Osteoblast (primary cell): Measurements from ENCODE around the gene KRT79. TPM values are rescaled to one million over a fixed set of nuclear protein-coding genes. Genes with fewer than 3 reads are reported as not detected.
"Not testable (repeated sequence)": the region's sequence is repeated elsewhere in the genome, so short reads cannot be mapped to it uniquely, and the experiment has no call there.

Experiments
- DNase-seq: peaks from one replicate; pipeline ENCODE4 v3.0.0; 2011; ENCODE audit warnings: low spot score, mixed read lengths; ENCODE audit not compliant: insufficient read length; ENCODE audit errors: missing footprints
- H2AFZ ChIP-seq: 2 replicates; pipeline ENCODE4 v1.6.0; 2011; ENCODE audit warnings: mild to moderate bottlenecking, low read length
- H3K27ac ChIP-seq: 2 replicates; pipeline ENCODE4 v1.5.1; 2011; ENCODE audit warnings: mild to moderate bottlenecking, low read depth, low read length, moderate library complexity
- H3K27me3 ChIP-seq: 2 replicates; pipeline ENCODE4 v1.6.0; 2012; ENCODE audit warnings: mild to moderate bottlenecking, control low read depth, inconsistent platforms, low read length, moderate library complexity; ENCODE audit not compliant: insufficient read depth
- H3K36me3 ChIP-seq: 2 replicates; pipeline ENCODE4 v1.5.1; 2011; ENCODE audit warnings: mild to moderate bottlenecking, low read length, control low read depth, moderate library complexity; ENCODE audit not compliant: insufficient read depth
- H3K4me1 ChIP-seq: 2 replicates; pipeline ENCODE4 v1.5.1; 2011; ENCODE audit warnings: mild to moderate bottlenecking, low read length, control low read depth, moderate library complexity; ENCODE audit not compliant: insufficient read depth
- H3K4me2 ChIP-seq: 2 replicates; pipeline ENCODE4 v1.6.0; 2011; ENCODE audit warnings: mild to moderate bottlenecking, low read length; ENCODE audit not compliant: insufficient read depth
- H3K4me3 ChIP-seq: fragments of 200-600 bp; sonication (generic); 3 replicates; pipeline ENCODE4 v1.5.1; 2012; ENCODE audit warnings: mild to moderate bottlenecking, low read length, inconsistent platforms; ENCODE audit not compliant: insufficient read depth
- H3K79me2 ChIP-seq: 2 replicates; pipeline ENCODE4 v1.6.0; 2012; ENCODE audit warnings: mild to moderate bottlenecking, low read length, control low read depth, inconsistent platforms; ENCODE audit not compliant: insufficient read depth
- H3K9me3 ChIP-seq: 2 replicates; pipeline ENCODE4 v1.5.1; 2011; ENCODE audit warnings: low read depth, low read length, control low read depth
- H4K20me1 ChIP-seq: 2 replicates; pipeline ENCODE4 v1.6.0; 2012; ENCODE audit warnings: mild to moderate bottlenecking, low read length, control low read depth; ENCODE audit not compliant: insufficient read depth
- total RNA-seq: library from RNA; depleted of rRNA; stranded (reverse); fragments of >200 nt; gene quantifications from 2 replicates; pipeline ENCODE4 v1.2.3, GENCODE V29; 2012
- TF ChIP-seq, protein P1 (sequence below): IDR thresholded peaks from 2 replicates; pipeline ENCODE4 v1.5.1; 2011; ENCODE audit warnings: mild to moderate bottlenecking, low read depth, low read length, moderate library complexity; ENCODE audit errors: extremely low read depth

Gene KRT79
- total RNA-seq, result not detected in 2 replicates

DNA sequence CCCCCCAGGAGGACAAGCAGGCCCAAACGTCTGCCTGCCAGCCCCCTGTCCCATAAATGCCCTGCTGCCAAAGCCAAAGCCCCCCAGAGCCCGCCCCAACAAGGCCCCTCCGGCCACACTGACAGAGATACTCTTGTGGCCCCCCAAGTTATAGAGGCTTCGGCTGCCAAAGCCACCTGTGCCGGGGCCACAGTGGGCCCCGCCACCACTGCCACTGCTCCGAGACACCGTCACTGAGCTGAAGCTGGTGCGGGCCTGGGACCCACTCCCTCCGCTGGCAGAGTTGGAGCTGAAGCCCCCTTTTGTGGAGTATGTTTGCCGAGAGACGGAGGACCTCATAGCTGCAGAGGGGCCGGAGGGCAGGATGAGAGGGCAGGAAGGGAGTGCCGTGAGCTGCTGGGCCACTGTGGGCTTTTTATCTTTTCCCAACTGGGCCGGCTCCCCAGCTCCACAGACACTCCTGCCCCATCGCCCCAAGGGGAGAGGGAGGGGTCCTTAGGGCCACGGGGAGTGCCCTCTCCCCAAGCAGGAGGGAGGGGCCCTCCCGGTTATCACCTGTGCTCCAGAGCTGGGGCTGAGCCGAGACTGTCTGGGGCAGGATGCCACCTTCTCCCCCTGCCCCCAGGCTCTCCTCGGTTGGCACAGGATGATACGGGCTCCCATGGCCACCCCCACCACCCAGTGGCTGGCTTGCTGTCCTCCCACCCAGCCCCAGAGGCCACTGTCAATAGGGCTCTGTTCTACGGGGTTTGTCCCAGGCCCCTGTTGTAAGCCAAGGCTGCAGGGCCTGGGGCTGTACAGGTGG is at the start of gene KRT79:
TSS of gene KRT79 (minus strand) at position 390 of the 805 bp plus-strand sequence. CDS start at position 339, 51 bp downstream.
- TF ChIP-seq, protein P1, sequence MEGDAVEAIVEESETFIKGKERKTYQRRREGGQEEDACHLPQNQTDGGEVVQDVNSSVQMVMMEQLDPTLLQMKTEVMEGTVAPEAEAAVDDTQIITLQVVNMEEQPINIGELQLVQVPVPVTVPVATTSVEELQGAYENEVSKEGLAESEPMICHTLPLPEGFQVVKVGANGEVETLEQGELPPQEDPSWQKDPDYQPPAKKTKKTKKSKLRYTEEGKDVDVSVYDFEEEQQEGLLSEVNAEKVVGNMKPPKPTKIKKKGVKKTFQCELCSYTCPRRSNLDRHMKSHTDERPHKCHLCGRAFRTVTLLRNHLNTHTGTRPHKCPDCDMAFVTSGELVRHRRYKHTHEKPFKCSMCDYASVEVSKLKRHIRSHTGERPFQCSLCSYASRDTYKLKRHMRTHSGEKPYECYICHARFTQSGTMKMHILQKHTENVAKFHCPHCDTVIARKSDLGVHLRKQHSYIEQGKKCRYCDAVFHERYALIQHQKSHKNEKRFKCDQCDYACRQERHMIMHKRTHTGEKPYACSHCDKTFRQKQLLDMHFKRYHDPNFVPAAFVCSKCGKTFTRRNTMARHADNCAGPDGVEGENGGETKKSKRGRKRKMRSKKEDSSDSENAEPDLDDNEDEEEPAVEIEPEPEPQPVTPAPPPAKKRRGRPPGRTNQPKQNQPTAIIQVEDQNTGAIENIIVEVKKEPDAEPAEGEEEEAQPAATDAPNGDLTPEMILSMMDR, result no peak
- Histone ChIP-seq H3K36me3 (no peaks in the 10 kb centered on the region), H3K27me3 (no peaks in the 10 kb centered on the region)

GRCh38 chr12:52880499-52880898 is 46.4 kb upstream of the KRT79 start:
- H3K9me3 ChIP-seq, result not testable (repeated sequence)

More for the DNA sequence above, at the start of gene KRT79:
- no peak within 1 kb of the TSS for H2AFZ ChIP-seq
- peak; percentile 56 for DNase-seq
- no peaks in the 10 kb centered on the region for H3K79me2 ChIP-seq
- no peaks in the 10 kb centered on the region for H3K9me3 ChIP-seq
- H4K20me1 ChIP-seq, result no peaks in the 10 kb centered on the region
- H3K27ac ChIP-seq, result no peak within 1 kb of the TSS
- no peak within 1 kb of the TSS for H3K4me2 ChIP-seq
- H3K4me1 ChIP-seq, result peaks cover 28% of the 10 kb centered on the region
- H3K4me3 ChIP-seq, result no peak within 1 kb of the TSS

GRCh38 chr12:52879394-52880351 is 45.6 kb upstream of the KRT79 start:
- no peaks in the 10 kb centered on the region for H3K27me3 ChIP-seq
- TF ChIP-seq, protein P1, result peak; percentile 79
- no peaks in the 10 kb centered on the region for H3K36me3 ChIP-seq
- peak overlapping the region; percentile 76 for H2AFZ ChIP-seq
- DNase-seq, result peak; percentile 98
- no peak overlapping the region for H3K27ac ChIP-seq
- peaks cover 3% of the 10 kb centered on the region for H3K4me1 ChIP-seq
- no peaks in the 10 kb centered on the region for H4K20me1 ChIP-seq
- no peaks in the 10 kb centered on the region for H3K9me3 ChIP-seq
- peak overlapping the region; percentile 54 for H3K4me3 ChIP-seq
- peak overlapping the region; percentile 70 for H3K4me2 ChIP-seq
- no peaks in the 10 kb centered on the region for H3K79me2 ChIP-seq

More at GRCh38 chr12:52880499-52880898, 46.4 kb upstream of the KRT79 start:
- H3K4me3 ChIP-seq, H3K36me3 ChIP-seq, H3K27ac ChIP-seq, H3K79me2 ChIP-seq, H3K4me1 ChIP-seq, H4K20me1 ChIP-seq, H2AFZ ChIP-seq, H3K27me3 ChIP-seq, H3K4me2 ChIP-seq, DNase-seq: not testable (repeated sequence)

DNA sequence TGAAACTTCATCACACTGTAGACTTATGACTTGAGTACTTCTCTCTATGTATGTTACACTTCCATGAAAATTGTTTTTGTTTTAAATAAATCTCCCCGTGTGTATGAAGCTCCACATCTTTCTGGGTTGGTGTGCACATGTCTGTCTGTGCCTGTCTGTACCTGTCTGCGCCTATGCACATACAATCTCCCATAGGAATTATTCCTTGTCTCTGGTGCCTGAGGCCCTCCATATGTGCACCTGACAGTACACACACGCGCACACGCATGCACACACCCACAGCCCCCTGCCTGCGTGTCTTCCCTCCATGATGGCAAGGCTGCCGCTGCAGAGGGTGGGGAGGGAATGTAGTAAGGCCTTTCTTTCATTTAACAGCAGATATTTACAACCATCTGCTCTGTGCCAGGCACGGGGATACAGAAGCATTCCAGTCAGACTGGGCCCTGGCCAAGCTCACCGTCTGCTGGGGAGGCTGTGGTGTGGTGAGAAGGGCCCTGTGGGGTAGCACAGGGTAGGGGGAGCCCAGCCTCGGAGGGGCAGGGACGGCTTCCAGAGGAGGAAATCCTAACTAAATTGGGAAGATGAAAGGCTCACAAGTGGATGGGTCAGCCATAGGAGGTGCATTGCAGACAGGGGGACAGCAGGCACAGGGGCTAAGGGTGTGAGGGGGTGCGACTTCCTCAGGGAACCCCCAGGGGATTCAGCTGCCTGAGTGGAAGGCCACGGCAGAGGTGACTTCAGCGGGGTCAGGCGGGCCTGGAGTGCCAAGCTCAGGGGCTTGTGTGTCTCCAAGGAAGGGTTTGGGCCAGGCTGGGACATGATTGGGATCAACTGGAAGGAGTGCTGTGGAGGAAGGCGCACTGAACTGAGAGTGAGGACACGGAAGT is 44.6 kb upstream of the KRT79 start:
- no peaks in the 10 kb centered on the region for H3K27me3 ChIP-seq
- no peak overlapping the region for H3K27ac ChIP-seq
- no peaks in the 10 kb centered on the region for H3K9me3 ChIP-seq
- H3K36me3 ChIP-seq, result no peaks in the 10 kb centered on the region
- no peaks in the 10 kb centered on the region for H4K20me1 ChIP-seq
- peak overlapping the region; percentile 70 for H3K4me2 ChIP-seq
- H3K4me1 ChIP-seq, result peaks cover 10% of the 10 kb centered on the region
- TF ChIP-seq, protein P1, result no peak
- H2AFZ ChIP-seq, result peak overlapping the region; percentile 76
- peak overlapping the region; percentile 43 for H3K4me3 ChIP-seq
- H3K79me2 ChIP-seq, result no peaks in the 10 kb centered on the region
- DNase-seq, result peak; percentile 69
